SK-N-SH treated with all-trans-retinoic acid at 6 μM for 48 hours (cell line): ENCODE measurements around the gene TERB1.

Experiments used
- ATAC-seq: fragments of 200-7000 bp; cut with Tn5 transposase; 3 replicates; pipeline ENCODE4 v1.9.1; 2020; ENCODE audit warnings: mild to moderate bottlenecking, moderate library complexity
- ARNTL ChIP-seq: fragments of 450-650 bp; formaldehyde crosslinking; IDR thresholded peaks from 2 replicates; pipeline ENCODE4 v1.5.0; 2020; ENCODE audit warnings: low read depth, mild to moderate bottlenecking, moderate library complexity, borderline replicate concordance
- BACH2 ChIP-seq: fragments of 250-450 bp; sonication (Bioruptor Pico); IDR thresholded peaks from 2 replicates; pipeline ENCODE4 v1.9.0; 2021; ENCODE audit warnings: mild to moderate bottlenecking, borderline replicate concordance
- ESRRG ChIP-seq: fragments of 250-450 bp; sonication (Bioruptor Pico); IDR thresholded peaks from 2 replicates; pipeline ENCODE4 v1.6.1; 2021; ENCODE audit warnings: mild to moderate bottlenecking
- GLIS3 ChIP-seq: fragments of 250-450 bp; sonication (Bioruptor Pico); IDR thresholded peaks from 2 replicates; pipeline ENCODE4 v1.5.0; 2020; ENCODE audit warnings: mild to moderate bottlenecking, moderate library complexity
- ISL1 ChIP-seq: fragments of 250-450 bp; sonication (Bioruptor Pico); IDR thresholded peaks from 2 replicates; pipeline ENCODE4 v2.1.2; 2022; ENCODE audit warnings: mild to moderate bottlenecking, moderate library complexity
- OSR1 ChIP-seq: fragments of 250-450 bp; sonication (Bioruptor Pico); IDR thresholded peaks from 2 replicates; pipeline ENCODE4 v1.8.0; 2022; ENCODE audit warnings: moderate library complexity, mild to moderate bottlenecking, inconsistent platforms
- PPARA ChIP-seq: fragments of 250-450 bp; sonication (Bioruptor Pico); IDR thresholded peaks from 2 replicates; pipeline ENCODE4 v1.5.0; 2020; ENCODE audit warnings: mild to moderate bottlenecking, borderline replicate concordance
- SNAI2 ChIP-seq: fragments of 250-450 bp; sonication (Bioruptor Pico); IDR thresholded peaks from 2 replicates; pipeline ENCODE4 v1.5.0; 2020; ENCODE audit warnings: mild to moderate bottlenecking, moderate library complexity
- TCF4 ChIP-seq: fragments of 250-450 bp; sonication (Bioruptor Pico); IDR thresholded peaks from 2 replicates; pipeline ENCODE4 v1.8.0; 2021; ENCODE audit warnings: mild to moderate bottlenecking, moderate library complexity, borderline replicate concordance
- TOX ChIP-seq: fragments of 250-450 bp; sonication (Bioruptor Pico); IDR thresholded peaks from 2 replicates; pipeline ENCODE4 v1.8.0; 2021; ENCODE audit warnings: mild to moderate bottlenecking, moderate library complexity, borderline replicate concordance
- ZC3H10 ChIP-seq: fragments of 250-450 bp; sonication (Bioruptor Pico); IDR thresholded peaks from 2 replicates; pipeline ENCODE4 v1.5.1; 2021; ENCODE audit warnings: mild to moderate bottlenecking, moderate library complexity
- ZFP3 ChIP-seq: fragments of 250-450 bp; sonication (Bioruptor Pico); IDR thresholded peaks from 2 replicates; pipeline ENCODE4 v1.5.0; 2020; ENCODE audit warnings: mild to moderate bottlenecking, moderate library complexity
- ZNF565 ChIP-seq: fragments of 450-650 bp; formaldehyde crosslinking; conservative IDR thresholded peaks from 2 replicates; pipeline ENCODE4 v1.5.0; 2020; ENCODE audit warnings: low read depth, mild to moderate bottlenecking, moderate library complexity
- ZNF70 ChIP-seq: fragments of 450-650 bp; formaldehyde crosslinking; IDR thresholded peaks from 2 replicates; pipeline ENCODE4 v1.5.0; 2020; ENCODE audit warnings: mild to moderate bottlenecking, moderate library complexity
- TF ChIP-seq, protein P1 (sequence below): fragments of 250-450 bp; sonication (Bioruptor Pico); IDR thresholded peaks from 2 replicates; pipeline ENCODE4 v1.5.1; 2020; ENCODE audit warnings: low read depth, mild to moderate bottlenecking, moderate library complexity
- TF ChIP-seq, protein P2 (sequence below): fragments of 250-450 bp; sonication (Bioruptor Pico); IDR thresholded peaks from 2 replicates; pipeline ENCODE4 v1.8.0; 2020; ENCODE audit warnings: mild to moderate bottlenecking, moderate library complexity, borderline replicate concordance
- TF ChIP-seq, protein P3 (sequence below): fragments of 250-450 bp; sonication (Bioruptor Pico); IDR thresholded peaks from 2 replicates; pipeline ENCODE4 v1.8.0; 2021; ENCODE audit warnings: low read depth, mild to moderate bottlenecking, moderate library complexity, borderline replicate concordance
- TF ChIP-seq, protein P4 (sequence below): fragments of 250-450 bp; sonication (Bioruptor Pico); IDR thresholded peaks from 2 replicates; pipeline ENCODE4 v1.5.0; 2020; ENCODE audit warnings: mild to moderate bottlenecking, moderate library complexity
- TF ChIP-seq, protein P5 (sequence below): fragments of 250-450 bp; sonication (Bioruptor Pico); IDR thresholded peaks from 2 replicates; pipeline ENCODE4 v1.5.1; 2021; ENCODE audit warnings: mild to moderate bottlenecking, moderate library complexity

Gene TERB1

DNA sequence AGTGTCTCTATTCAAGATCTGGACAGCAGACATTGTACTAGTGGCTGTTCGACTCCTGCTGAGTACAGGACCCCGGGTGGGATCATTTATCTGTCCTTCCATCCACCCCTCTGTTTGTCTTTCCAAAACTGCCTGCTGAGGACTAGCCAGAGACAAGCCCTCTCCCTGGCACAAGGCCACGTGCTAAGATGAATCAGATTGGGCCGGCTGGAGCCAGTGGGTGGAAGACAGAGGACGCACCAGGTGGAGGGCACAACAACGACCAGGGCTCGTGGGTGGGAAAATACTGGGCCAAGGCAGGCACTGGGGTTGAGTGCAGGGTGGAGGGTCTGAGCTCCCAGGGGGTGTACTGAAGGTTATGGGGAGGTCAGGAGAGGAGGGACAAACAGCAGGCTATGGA is 41.4 kb upstream of the TERB1 start:
- ATAC-seq: no peak; the same call in 1 of the 3 replicates
- TF ChIP-seq, protein P1, sequence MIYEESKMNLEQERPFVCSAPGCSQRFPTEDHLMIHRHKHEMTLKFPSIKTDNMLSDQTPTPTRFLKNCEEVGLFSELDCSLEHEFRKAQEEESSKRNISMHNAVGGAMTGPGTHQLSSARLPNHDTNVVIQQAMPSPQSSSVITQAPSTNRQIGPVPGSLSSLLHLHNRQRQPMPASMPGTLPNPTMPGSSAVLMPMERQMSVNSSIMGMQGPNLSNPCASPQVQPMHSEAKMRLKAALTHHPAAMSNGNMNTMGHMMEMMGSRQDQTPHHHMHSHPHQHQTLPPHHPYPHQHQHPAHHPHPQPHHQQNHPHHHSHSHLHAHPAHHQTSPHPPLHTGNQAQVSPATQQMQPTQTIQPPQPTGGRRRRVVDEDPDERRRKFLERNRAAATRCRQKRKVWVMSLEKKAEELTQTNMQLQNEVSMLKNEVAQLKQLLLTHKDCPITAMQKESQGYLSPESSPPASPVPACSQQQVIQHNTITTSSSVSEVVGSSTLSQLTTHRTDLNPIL (CRISPR knock-in tag): no peak
- TF ChIP-seq ZNF70 (CRISPR knock-in tag) (no peak), TCF4 (CRISPR knock-in tag) (no peak), ISL1 (CRISPR knock-in tag) (no peak), ESRRG (CRISPR knock-in tag) (no peak), GLIS3 (CRISPR knock-in tag) (no peak), ZC3H10 (CRISPR knock-in tag) (no peak)
- TF ChIP-seq, protein P2, sequence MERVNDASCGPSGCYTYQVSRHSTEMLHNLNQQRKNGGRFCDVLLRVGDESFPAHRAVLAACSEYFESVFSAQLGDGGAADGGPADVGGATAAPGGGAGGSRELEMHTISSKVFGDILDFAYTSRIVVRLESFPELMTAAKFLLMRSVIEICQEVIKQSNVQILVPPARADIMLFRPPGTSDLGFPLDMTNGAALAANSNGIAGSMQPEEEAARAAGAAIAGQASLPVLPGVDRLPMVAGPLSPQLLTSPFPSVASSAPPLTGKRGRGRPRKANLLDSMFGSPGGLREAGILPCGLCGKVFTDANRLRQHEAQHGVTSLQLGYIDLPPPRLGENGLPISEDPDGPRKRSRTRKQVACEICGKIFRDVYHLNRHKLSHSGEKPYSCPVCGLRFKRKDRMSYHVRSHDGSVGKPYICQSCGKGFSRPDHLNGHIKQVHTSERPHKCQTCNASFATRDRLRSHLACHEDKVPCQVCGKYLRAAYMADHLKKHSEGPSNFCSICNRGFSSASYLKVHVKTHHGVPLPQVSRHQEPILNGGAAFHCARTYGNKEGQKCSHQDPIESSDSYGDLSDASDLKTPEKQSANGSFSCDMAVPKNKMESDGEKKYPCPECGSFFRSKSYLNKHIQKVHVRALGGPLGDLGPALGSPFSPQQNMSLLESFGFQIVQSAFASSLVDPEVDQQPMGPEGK: no peak
- TF ChIP-seq, protein P3, sequence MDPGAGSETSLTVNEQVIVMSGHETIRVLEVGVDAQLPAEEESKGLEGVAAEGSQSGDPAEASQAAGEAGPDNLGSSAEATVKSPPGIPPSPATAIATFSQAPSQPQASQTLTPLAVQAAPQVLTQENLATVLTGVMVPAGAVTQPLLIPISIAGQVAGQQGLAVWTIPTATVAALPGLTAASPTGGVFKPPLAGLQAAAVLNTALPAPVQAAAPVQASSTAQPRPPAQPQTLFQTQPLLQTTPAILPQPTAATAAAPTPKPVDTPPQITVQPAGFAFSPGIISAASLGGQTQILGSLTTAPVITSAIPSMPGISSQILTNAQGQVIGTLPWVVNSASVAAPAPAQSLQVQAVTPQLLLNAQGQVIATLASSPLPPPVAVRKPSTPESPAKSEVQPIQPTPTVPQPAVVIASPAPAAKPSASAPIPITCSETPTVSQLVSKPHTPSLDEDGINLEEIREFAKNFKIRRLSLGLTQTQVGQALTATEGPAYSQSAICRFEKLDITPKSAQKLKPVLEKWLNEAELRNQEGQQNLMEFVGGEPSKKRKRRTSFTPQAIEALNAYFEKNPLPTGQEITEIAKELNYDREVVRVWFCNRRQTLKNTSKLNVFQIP (CRISPR knock-in tag): no peak

DNA sequence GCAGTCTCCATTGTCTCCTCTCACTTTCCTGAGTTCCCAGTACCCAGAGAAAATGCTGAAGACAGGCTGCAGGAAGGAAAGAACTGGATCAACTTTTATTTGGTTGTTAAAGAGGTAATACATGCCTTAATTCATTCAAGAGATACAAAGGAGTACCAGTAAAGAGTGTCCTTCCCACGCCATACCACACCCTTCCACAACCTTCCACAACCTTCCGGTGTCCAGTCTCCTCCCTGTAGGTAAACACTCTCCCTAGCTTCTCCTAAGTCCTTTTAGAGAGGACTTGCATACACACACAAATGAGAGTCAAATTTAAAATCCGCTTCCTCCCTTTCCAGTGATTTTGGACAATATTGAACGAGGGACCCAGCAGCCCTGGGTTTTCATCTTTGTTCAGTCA is 40.0 kb upstream of the TERB1 start:
- TF ChIP-seq PPARA (CRISPR knock-in tag) (no peak), ZFP3 (no peak), SNAI2 (CRISPR knock-in tag) (no peak), ZNF565 (no peak), OSR1 (no peak), TOX (no peak), ZNF70 (CRISPR knock-in tag) (no peak), TCF4 (CRISPR knock-in tag) (no peak), ARNTL (CRISPR knock-in tag) (no peak), ISL1 (CRISPR knock-in tag) (no peak)
- TF ChIP-seq, protein P4, sequence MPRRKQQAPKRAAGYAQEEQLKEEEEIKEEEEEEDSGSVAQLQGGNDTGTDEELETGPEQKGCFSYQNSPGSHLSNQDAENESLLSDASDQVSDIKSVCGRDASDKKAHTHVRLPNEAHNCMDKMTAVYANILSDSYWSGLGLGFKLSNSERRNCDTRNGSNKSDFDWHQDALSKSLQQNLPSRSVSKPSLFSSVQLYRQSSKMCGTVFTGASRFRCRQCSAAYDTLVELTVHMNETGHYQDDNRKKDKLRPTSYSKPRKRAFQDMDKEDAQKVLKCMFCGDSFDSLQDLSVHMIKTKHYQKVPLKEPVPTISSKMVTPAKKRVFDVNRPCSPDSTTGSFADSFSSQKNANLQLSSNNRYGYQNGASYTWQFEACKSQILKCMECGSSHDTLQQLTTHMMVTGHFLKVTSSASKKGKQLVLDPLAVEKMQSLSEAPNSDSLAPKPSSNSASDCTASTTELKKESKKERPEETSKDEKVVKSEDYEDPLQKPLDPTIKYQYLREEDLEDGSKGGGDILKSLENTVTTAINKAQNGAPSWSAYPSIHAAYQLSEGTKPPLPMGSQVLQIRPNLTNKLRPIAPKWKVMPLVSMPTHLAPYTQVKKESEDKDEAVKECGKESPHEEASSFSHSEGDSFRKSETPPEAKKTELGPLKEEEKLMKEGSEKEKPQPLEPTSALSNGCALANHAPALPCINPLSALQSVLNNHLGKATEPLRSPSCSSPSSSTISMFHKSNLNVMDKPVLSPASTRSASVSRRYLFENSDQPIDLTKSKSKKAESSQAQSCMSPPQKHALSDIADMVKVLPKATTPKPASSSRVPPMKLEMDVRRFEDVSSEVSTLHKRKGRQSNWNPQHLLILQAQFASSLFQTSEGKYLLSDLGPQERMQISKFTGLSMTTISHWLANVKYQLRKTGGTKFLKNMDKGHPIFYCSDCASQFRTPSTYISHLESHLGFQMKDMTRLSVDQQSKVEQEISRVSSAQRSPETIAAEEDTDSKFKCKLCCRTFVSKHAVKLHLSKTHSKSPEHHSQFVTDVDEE (CRISPR knock-in tag): no peak
- TF ChIP-seq, protein P3 (CRISPR knock-in tag): no peak
- TF ChIP-seq, protein P5, sequence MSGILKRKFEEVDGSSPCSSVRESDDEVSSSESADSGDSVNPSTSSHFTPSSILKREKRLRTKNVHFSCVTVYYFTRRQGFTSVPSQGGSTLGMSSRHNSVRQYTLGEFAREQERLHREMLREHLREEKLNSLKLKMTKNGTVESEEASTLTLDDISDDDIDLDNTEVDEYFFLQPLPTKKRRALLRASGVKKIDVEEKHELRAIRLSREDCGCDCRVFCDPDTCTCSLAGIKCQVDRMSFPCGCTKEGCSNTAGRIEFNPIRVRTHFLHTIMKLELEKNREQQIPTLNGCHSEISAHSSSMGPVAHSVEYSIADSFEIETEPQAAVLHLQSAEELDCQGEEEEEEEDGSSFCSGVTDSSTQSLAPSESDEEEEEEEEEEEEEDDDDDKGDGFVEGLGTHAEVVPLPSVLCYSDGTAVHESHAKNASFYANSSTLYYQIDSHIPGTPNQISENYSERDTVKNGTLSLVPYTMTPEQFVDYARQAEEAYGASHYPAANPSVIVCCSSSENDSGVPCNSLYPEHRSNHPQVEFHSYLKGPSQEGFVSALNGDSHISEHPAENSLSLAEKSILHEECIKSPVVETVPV (CRISPR knock-in tag): no peak
- TF ChIP-seq, all 23 proteins: peak for 0
- ATAC-seq: no peak

DNA sequence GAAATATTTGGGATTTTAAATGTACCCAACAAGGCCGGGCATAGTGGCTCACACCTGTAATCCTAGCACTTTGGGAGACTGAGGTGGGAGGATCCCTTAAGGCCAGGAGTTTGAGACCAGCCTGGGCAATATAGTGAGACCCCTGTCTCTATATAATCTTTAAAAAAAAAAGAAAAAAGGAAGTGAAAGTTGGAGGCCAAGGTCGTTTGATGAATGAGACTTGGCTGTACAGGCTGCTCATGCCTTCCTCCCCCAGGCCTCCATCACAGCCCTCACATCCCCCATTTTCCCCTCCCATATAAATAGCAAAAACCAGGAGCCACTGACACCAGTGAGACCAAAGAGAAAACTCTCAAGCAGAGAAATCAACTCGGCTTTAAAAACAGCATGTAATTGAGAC is 39.5 kb upstream of the TERB1 start:
- ATAC-seq: no peak
- TF ChIP-seq PPARA (CRISPR knock-in tag) (no peak), ZFP3 (no peak), OSR1 (no peak), SNAI2 (CRISPR knock-in tag) (no peak), ARNTL (CRISPR knock-in tag) (no peak), BACH2 (no peak)
- TF ChIP-seq, protein P4 (CRISPR knock-in tag): no peak
- TF ChIP-seq, protein P3 (CRISPR knock-in tag): no peak
- TF ChIP-seq, protein P2: no peak
